HG03159 (cell line): Measurements from ENCODE around the gene CDH23.

Experiments
- ATAC-seq: cut with Tn5 transposase; IDR thresholded peaks from one replicate; pipeline ENCODE4 v1.9.1; 2021; ENCODE audit warnings: mild to moderate bottlenecking, moderate library complexity; ENCODE audit not compliant: unreplicated experiment

Gene CDH23

GRCh38 chr10:71648254-71648932, 251.7 kb downstream of the CDH23 start:
- ATAC-seq: no peak

- no peak for ATAC-seq
Observed at GRCh38 chr10:71648933-71649320, 252.2 kb downstream of the CDH23 start.

- peak; percentile 67 for ATAC-seq
Observed at GRCh38 chr10:71649631-71650030, 252.9 kb downstream of the CDH23 start.

- no peak for ATAC-seq
Observed at GRCh38 chr10:71650397-71650796, 253.7 kb downstream of the CDH23 start.

- no peak for ATAC-seq
Observed at GRCh38 chr10:71651428-71651827, 254.7 kb downstream of the CDH23 start.

- ATAC-seq: no peak
Observed at GRCh38 chr10:71651928-71652327, 255.2 kb downstream of the CDH23 start.

GRCh38 chr10:71653044-71653443, 256.3 kb downstream of the CDH23 start:
- no peak for ATAC-seq

GRCh38 chr10:71656220-71656619, 259.5 kb downstream of the CDH23 start:
- ATAC-seq: no peak

- no peak for ATAC-seq
Observed at GRCh38 chr10:71657604-71658466, 261.1 kb downstream of the CDH23 start.

GRCh38 chr10:71658467-71658745, 261.7 kb downstream of the CDH23 start:
- no peak for ATAC-seq

- ATAC-seq: no peak
Observed at GRCh38 chr10:71659111-71659634, 262.5 kb downstream of the CDH23 start.

GRCh38 chr10:71659737-71660136, 263.0 kb downstream of the CDH23 start:
- ATAC-seq: no peak

- ATAC-seq: no peak
Observed at GRCh38 chr10:71660313-71660712, 263.6 kb downstream of the CDH23 start.

GRCh38 chr10:71661060-71661622, 264.4 kb downstream of the CDH23 start:
- no peak for ATAC-seq

GRCh38 chr10:71661779-71662336, 265.1 kb downstream of the CDH23 start:
- ATAC-seq: no peak

GRCh38 chr10:71663311-71663710, 266.6 kb downstream of the CDH23 start:
- no peak for ATAC-seq

GRCh38 chr10:71664585-71664984, 267.9 kb downstream of the CDH23 start:
- no peak for ATAC-seq

GRCh38 chr10:71665456-71665855, 268.7 kb downstream of the CDH23 start:
- no peak for ATAC-seq

- ATAC-seq: no peak
Observed at GRCh38 chr10:71666639-71667386, 270.1 kb downstream of the CDH23 start.

- ATAC-seq: no peak
Observed at GRCh38 chr10:71667387-71667752, 270.6 kb downstream of the CDH23 start.
